ENCODE measurements around the gene CTSW. TPM values are rescaled to one million over a fixed set of nuclear protein-coding genes. Genes with fewer than 3 reads are reported as not detected.

Gene CTSW
- total and polyA plus RNA-seq, 2 of the 4 experiments (the other 2 are of a cell fraction): 0.07 to 0.18 TPM

DNA sequence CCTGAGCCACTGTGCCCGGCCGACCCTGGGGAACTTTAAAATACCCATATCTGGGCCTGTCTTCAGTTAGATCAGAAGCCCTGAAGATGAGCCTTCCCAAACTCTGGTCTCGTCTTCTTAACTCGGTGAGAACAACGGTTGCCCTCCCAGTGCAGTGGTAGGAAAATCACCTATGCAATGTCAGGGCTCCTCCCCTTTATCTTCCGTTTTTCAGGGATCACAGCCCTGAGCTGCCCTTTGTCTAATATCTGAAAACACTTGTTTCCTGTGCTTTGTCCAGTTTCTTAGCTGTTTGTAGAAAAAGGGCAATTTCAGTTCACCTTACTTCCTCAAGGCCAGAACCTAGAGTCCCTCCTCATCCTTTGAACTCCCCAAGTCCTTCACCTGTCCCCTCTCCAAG, 49.0 kb downstream of the CTSW start:
- Histone ChIP-seq H4K91ac (ENCODE audit: insufficient read depth, low read depth, low read length) (no peak overlapping the region), H3K4me1 (ENCODE audit: control insufficient read depth, insufficient read depth, low read length) (no peaks in the 10 kb centered on the region; the same call in 1 of the 2 replicates), H2BK5ac (ENCODE audit: low read depth, low read length, poor library complexity, severe bottlenecking) (no peak overlapping the region), H2BK20ac (ENCODE audit: low read depth, low read length) (no peak overlapping the region), H2AFZ (replicated peaks; ENCODE audit: low read length, poor library complexity) (no peak overlapping the region), H3K4me2 (ENCODE audit: low read depth, low read length) (no peak overlapping the region), H3K9me3 (ENCODE audit: control insufficient read depth, insufficient read depth, low read length) (no peaks in the 10 kb centered on the region), H3K9ac (ENCODE audit: low read depth, low read length) (no peak overlapping the region), H3K56ac (ENCODE audit: extremely low read depth, insufficient read depth, low read length) (no peak overlapping the region), H3K4ac (ENCODE audit: low read depth, low read length) (no peak overlapping the region), H4K20me1 (ENCODE audit: insufficient read depth, low read length) (no peaks in the 10 kb centered on the region), H2AK5ac (ENCODE audit: low read depth, low read length) (no peak overlapping the region), H3K9me1 (ENCODE audit: insufficient read depth, low read length) (no peaks in the 10 kb centered on the region; the same call in 1 of the 2 replicates), H3K4me3 (ENCODE audit: insufficient read depth, low read depth, low read length) (no peak overlapping the region), H3K27me3 (ENCODE audit: control insufficient read depth, insufficient read depth, low read length) (no peaks in the 10 kb centered on the region), H3K18ac (ENCODE audit: low read depth, low read length) (no peak overlapping the region), H3K36me3 (ENCODE audit: control insufficient read depth, insufficient read depth, low read length) (peaks cover 8% of the 10 kb centered on the region), H3K79me1 (ENCODE audit: low read depth in 1 of 2, low read length in 2 of 2) (peaks cover 0 to 18% of the 10 kb centered on the region in 2 experiments; a peak in 3 of 4 replicates), H2BK120ac (ENCODE audit: low read depth, low read length) (no peak overlapping the region), H4K5ac (ENCODE audit: low read depth, low read length) (no peak overlapping the region), H3K14ac (replicated peaks; ENCODE audit: low read depth, low read length) (no peak overlapping the region), H2BK15ac (ENCODE audit: low read depth, low read length) (no peak overlapping the region), H3K27ac (ENCODE audit: insufficient read depth, low read length) (no peak overlapping the region), H3K23ac (ENCODE audit: low read depth, low read length) (no peak overlapping the region), H4K8ac (ENCODE audit: low read depth in 2 of 2, low read length in 2 of 2) (no peak overlapping the region), H2AK9ac (replicated peaks; ENCODE audit: low read depth, low read length, poor library complexity) (no peak overlapping the region)
- POLR2A ChIA-PET (ENCODE audit: unreplicated experiment): no interaction called here
- WGBS, 2 experiments (ENCODE audit: extremely low coverage in 2 of 2, insufficient read length in 1 of 2): 82% methylated on average over 3 of the region's 6 CpGs; no CpG with 5 or more reads in 1 of the 2 experiments
- no peak for DNase-seq
- BruUV-seq (replicated peaks): no TSS peak
- dilution Hi-C loops (cut with HindIII; ENCODE audit: low sequenced_read_pairs, unreplicated experiment): no loop called here
- ATAC-seq (ENCODE audit: low read depth): no peak
- CTCF ChIA-PET: no interaction called here
- intact Hi-C loops (cut with micrococcal nuclease): no loop called here
- TF ChIP-seq MAZ (IDR thresholded peaks at IDR 0.05; ENCODE audit: borderline replicate concordance, low read depth, low read length) (no peak), MXI1 (IDR thresholded peaks at IDR 0.05; ENCODE audit: borderline replicate concordance, low read depth, low read length) (no peak)
- in situ Hi-C loops (cut with MboI; ENCODE audit: low sequenced_read_pairs): no loop called here

Data from IMR-90 (cell line).